ELR (cell line): ENCODE data around the gene RADX.

Experiments used
- DNase-seq: peaks from one replicate; pipeline ENCODE4 v3.0.0-alpha.2; 2015; ENCODE audit warnings: low read depth

Gene RADX

GRCh38 chrX:106684207-106684606 lies 72.4 kb downstream of the RADX start:
- no peak for DNase-seq

DNA sequence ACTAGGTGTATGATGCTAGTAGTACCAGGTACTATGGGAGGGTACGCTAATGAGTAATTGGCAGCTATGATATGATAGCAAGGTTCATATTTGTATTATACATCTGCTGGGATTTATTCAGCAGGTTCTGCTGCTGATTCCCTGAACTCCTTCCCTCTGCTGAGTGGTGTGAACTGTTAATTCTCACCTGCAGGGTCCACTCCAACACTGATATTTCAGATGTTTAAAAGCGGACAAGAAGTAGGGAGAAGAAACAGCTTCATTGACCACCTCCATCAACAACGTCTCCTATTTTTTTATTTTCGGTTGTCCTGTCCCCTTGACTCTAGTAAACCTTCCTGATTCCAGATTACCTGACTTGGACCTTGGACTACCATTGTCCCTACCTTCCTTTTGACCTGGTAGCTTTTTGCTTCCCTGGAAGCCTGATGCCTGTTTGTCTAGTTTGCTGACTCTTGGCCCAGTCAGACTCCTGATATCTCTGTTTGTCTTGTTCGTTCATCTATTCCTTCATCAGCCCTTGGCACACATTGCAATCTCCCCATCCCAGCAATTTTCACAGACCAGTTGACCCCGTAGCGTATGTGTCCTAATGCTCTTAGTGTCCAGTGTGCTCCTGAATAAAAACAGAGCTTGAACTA lies 80.8 kb downstream of the RADX start:
- no peak for DNase-seq

DNA sequence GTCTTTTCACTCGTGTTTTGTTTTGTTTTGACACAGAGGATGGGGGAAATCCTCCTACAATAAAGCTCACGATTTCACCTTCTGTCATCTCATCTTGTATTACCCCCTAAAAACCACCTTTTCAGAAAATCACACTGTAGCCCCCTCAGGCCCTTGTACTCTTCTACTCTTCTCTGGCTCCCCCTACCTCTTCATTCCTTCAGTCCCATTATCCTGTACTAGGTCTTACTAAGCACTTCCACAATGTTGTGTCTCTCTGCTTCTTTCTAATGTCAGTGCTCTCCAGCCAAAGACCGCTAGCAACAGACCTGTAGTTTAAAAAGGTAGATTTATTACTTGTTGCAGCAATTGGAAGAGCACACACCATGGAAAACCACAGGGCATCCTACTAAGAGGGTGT lies 84.7 kb downstream of the RADX start:
- DNase-seq, result no peak

DNA sequence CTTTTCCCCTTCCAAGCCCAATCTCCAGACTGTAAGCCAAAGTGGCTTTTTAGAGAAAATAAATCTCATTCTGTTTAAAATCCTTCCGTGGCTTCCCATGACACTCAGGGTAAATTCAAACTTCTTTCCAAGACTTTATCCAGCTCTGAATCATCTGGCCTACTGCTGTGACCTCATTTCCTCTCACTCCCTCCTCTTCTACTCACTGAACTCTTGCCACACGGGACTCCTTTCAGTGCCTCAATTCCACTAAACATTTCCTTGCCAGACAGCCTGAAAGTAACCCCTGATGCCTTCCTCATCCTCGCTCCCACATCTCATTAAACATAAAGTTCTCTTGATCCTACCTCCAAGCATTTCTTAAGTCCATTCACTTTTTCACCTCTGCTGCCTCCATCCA lies 86.9 kb downstream of the RADX start:
- DNase-seq, result peak; percentile 47

GRCh38 chrX:106702636-106703035 lies 90.9 kb downstream of the RADX start:
- DNase-seq, result no peak

DNA sequence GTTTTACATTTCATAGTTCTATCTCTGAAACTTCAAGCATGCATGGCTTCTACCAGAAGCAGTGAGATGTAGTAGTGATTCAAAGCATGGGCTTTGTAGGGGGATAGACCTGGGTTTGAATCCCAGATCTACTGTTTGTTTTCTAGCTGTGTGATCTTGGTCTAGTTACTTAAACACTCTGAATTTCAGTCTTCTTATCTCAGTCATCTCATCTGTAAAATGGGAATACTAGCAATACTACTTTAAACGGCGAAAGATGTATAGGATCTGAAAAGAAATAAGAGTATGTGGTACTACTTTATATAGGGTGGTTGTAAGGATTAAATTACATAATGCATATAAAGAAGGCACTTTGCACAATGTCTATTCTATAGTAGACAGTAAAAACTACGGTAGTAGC lies 94.7 kb downstream of the RADX start:
- DNase-seq, result no peak

- peak; percentile 89 for DNase-seq
Measured at GRCh38 chrX:106707771-106708454, 96.1 kb downstream of the RADX start.

GRCh38 chrX:106710771-106711170 lies 99.0 kb downstream of the RADX start:
- no peak for DNase-seq

GRCh38 chrX:106711375-106711774 lies 99.6 kb downstream of the RADX start:
- DNase-seq, result no peak

GRCh38 chrX:106716004-106716403 lies 104.2 kb downstream of the RADX start:
- no peak for DNase-seq

DNA sequence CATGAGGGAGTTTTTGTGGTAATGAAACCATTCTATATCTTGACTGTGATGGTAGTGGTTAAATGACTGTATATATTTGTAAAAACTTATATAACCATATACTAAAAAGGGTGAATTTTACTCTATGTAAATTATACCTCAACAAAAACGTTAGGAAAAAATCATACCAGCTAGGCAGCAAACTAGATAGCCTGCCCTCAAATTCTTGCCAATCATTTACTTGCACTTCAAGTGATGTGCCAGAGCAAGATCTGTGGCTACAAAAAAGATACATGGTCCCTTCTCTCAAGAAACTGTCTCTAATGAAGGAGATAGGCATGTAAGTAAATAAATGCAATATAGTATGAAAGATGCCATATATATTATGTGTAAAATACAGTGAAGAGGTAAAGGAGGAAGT lies 104.7 kb downstream of the RADX start:
- no peak for DNase-seq

- no peak for DNase-seq
Measured at GRCh38 chrX:106718709-106719108, 106.9 kb downstream of the RADX start.

- no peak for DNase-seq
Measured at GRCh38 chrX:106725931-106726330, 114.2 kb downstream of the RADX start.

DNA sequence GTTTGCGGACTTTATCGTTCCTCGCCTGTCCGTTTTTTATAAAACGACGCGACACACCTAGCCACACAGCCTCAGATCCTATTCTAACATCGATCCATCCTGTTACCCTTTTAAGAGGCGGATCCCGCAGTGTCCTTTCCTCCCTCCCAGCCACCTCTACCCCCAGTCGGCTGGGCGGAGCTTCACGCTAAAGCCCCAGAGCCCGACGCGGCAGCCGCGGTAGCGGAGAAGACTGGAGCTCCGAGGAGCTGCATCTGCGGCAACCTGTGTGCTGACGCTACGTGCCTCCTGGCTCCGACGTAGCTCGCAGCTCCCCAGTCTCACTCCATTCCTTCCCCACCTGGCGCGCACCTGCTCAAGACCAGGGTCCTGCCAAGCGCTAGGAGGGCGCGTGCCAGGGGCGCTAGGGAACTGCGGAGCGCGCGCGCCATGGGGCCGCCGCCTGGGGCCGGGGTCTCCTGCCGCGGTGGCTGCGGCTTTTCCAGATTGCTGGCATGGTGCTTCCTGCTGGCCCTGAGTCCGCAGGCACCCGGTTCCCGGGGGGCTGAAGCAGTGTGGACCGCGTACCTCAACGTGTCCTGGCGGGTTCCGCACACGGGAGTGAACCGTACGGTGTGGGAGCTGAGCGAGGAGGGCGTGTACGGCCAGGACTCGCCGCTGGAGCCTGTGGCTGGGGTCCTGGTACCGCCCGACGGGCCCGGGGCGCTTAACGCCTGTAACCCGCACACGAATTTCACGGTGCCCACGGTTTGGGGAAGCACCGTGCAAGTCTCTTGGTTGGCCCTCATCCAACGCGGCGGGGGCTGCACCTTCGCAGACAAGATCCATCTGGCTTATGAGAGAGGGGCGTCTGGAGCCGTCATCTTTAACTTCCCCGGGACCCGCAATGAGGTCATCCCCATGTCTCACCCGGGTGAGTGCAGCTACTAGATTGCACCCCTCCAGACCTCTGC lies 115.0 kb downstream of the RADX start, which contains the start of gene RNF128:
Gene RNF128, plus strand, starts transcription at position 217 of the 953 bp plus-strand sequence. Its CDS starts 213 bp downstream, at position 430.
- peak; percentile 44 for DNase-seq

- no peak for DNase-seq
Measured at GRCh38 chrX:106728337-106728736, 116.6 kb downstream of the RADX start.
